ENCODE data around the gene THRB. TPM values are rescaled to one million over a fixed set of nuclear protein-coding genes. Genes with fewer than 3 reads are reported as not detected.

The THRB gene
- total RNA-seq, 1 experiment from 2014 or later = 13.5 TPM

GRCh38 chr3:24340966-24341365 lies 153.7 kb downstream of the THRB start:
- Mint-ChIP-seq H3K4me1 (ENCODE audit: low read depth, unreplicated experiment) (peaks cover 2% of the 10 kb centered on the region), H3K9me3 (ENCODE audit: low read depth, unreplicated experiment) (no peaks in the 10 kb centered on the region), H3K27me3 (ENCODE audit: unreplicated experiment) (no peaks in the 10 kb centered on the region), H3K27ac (ENCODE audit: unreplicated experiment) (no peak overlapping the region), H3K4me3 (ENCODE audit: low read depth, unreplicated experiment) (no peak overlapping the region), H3K36me3 (ENCODE audit: insufficient read depth, unreplicated experiment) (no peaks in the 10 kb centered on the region)
- intact Hi-C loops (cut with micrococcal nuclease; ENCODE audit: unreplicated experiment) = no loop called here
- no peak for TF ChIP-seq CTCF (IDR thresholded peaks at IDR 0.05; ENCODE audit: unreplicated experiment)
- BruUV-seq (replicated peaks) = no TSS peak
- no peak for DNase-seq
- CTCF ChIA-PET = no interaction called here

GRCh38 chr3:24340161-24340560 lies 154.5 kb downstream of the THRB start:
- no TSS peak for BruUV-seq (replicated peaks)
- intact Hi-C loops (cut with micrococcal nuclease; ENCODE audit: unreplicated experiment) = no loop called here
- Mint-ChIP-seq H3K4me1 (ENCODE audit: low read depth, unreplicated experiment) (no peaks in the 10 kb centered on the region), H3K27me3 (ENCODE audit: unreplicated experiment) (no peaks in the 10 kb centered on the region), H3K27ac (ENCODE audit: unreplicated experiment) (no peak overlapping the region), H3K4me3 (ENCODE audit: low read depth, unreplicated experiment) (no peak overlapping the region), H3K36me3 (ENCODE audit: insufficient read depth, unreplicated experiment) (no peaks in the 10 kb centered on the region), H3K9me3 (ENCODE audit: low read depth, unreplicated experiment) (no peaks in the 10 kb centered on the region)
- DNase-seq = no peak
- no peak for TF ChIP-seq CTCF (IDR thresholded peaks at IDR 0.05; ENCODE audit: unreplicated experiment)
- CTCF ChIA-PET = no interaction called here

GRCh38 chr3:24339266-24339825 lies 155.3 kb downstream of the THRB start:
- intact Hi-C loops (cut with micrococcal nuclease; ENCODE audit: unreplicated experiment) = no loop called here

GRCh38 chr3:24338409-24339130 lies 156.1 kb downstream of the THRB start:
- CTCF ChIA-PET = no interaction called here
- Mint-ChIP-seq H3K36me3 (ENCODE audit: insufficient read depth, unreplicated experiment) (no peaks in the 10 kb centered on the region), H3K27ac (ENCODE audit: unreplicated experiment) (no peak overlapping the region), H3K4me1 (ENCODE audit: low read depth, unreplicated experiment) (no peaks in the 10 kb centered on the region), H3K9me3 (ENCODE audit: low read depth, unreplicated experiment) (no peaks in the 10 kb centered on the region), H3K4me3 (ENCODE audit: low read depth, unreplicated experiment) (no peak overlapping the region), H3K27me3 (ENCODE audit: unreplicated experiment) (no peaks in the 10 kb centered on the region)
- TF ChIP-seq CTCF (IDR thresholded peaks at IDR 0.05; ENCODE audit: unreplicated experiment) = no peak
- BruUV-seq (replicated peaks) = no TSS peak
- intact Hi-C loops (cut with micrococcal nuclease; ENCODE audit: unreplicated experiment) = no loop called here
- DNase-seq = no peak

More at GRCh38 chr3:24339266-24339825, 155.3 kb downstream of the THRB start:
- Mint-ChIP-seq H3K27ac (ENCODE audit: unreplicated experiment) (no peak overlapping the region), H3K9me3 (ENCODE audit: low read depth, unreplicated experiment) (no peaks in the 10 kb centered on the region), H3K36me3 (ENCODE audit: insufficient read depth, unreplicated experiment) (no peaks in the 10 kb centered on the region), H3K27me3 (ENCODE audit: unreplicated experiment) (no peaks in the 10 kb centered on the region), H3K4me1 (ENCODE audit: low read depth, unreplicated experiment) (no peaks in the 10 kb centered on the region), H3K4me3 (ENCODE audit: low read depth, unreplicated experiment) (no peak overlapping the region)
- no TSS peak for BruUV-seq (replicated peaks)
- no peak for TF ChIP-seq CTCF (IDR thresholded peaks at IDR 0.05; ENCODE audit: unreplicated experiment)
- CTCF ChIA-PET = no interaction called here
- no peak for DNase-seq

All from Calu3 (cell line).